Astrocyte of the spinal cord (primary cell): Measurements from ENCODE around the gene SMYD3.
"Not testable (repeated sequence)": the region's sequence is repeated elsewhere in the genome, so short reads cannot be mapped to it uniquely, and the experiment has no call there.

Experiments
- DNase-seq: peaks from one replicate; pipeline ENCODE4 v3.0.0; 2011; ENCODE audit warnings: low read depth, low spot score
- H3K4me3 ChIP-seq: 2 replicates; pipeline ENCODE4 v1.5.1; 2011; ENCODE audit warnings: low read depth, mild to moderate bottlenecking, low read length, moderate library complexity
- in situ Hi-C: cut with HindIII; loops from 2 replicates; pipeline ENCODE4 v1.10.0; 2017; ENCODE audit warnings: low sequenced_read_pairs
- TF ChIP-seq, protein P1 (sequence below): IDR thresholded peaks from 2 replicates; pipeline ENCODE4 v1.5.1; 2012; ENCODE audit warnings: low read depth, mild to moderate bottlenecking, low read length, inconsistent platforms

Gene SMYD3

DNA sequence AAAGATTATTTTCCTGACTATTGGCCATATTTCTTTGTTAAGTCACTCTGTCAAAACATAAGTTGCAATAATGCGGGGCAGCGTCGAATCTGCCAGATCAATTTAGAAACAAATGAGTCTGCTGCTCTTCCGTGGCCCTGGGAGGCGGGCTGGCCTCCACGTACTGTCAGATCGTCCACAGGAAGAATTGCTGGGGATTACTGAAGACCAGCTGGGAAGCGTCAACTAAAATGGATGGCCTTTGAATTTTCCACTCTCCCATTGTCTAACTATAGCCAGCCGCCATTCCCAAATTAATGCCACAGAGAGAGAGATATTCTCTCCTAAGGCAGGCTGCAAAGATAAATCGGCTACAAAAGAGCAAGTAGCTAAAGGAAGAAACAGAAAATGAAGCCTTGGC is 560.2 kb downstream of the SMYD3 start:
- H3K4me3 ChIP-seq, result no peak overlapping the region
- TF ChIP-seq, protein P1, sequence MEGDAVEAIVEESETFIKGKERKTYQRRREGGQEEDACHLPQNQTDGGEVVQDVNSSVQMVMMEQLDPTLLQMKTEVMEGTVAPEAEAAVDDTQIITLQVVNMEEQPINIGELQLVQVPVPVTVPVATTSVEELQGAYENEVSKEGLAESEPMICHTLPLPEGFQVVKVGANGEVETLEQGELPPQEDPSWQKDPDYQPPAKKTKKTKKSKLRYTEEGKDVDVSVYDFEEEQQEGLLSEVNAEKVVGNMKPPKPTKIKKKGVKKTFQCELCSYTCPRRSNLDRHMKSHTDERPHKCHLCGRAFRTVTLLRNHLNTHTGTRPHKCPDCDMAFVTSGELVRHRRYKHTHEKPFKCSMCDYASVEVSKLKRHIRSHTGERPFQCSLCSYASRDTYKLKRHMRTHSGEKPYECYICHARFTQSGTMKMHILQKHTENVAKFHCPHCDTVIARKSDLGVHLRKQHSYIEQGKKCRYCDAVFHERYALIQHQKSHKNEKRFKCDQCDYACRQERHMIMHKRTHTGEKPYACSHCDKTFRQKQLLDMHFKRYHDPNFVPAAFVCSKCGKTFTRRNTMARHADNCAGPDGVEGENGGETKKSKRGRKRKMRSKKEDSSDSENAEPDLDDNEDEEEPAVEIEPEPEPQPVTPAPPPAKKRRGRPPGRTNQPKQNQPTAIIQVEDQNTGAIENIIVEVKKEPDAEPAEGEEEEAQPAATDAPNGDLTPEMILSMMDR, result no peak
- no peak for DNase-seq
- in situ Hi-C loops, result no loop called here

DNA sequence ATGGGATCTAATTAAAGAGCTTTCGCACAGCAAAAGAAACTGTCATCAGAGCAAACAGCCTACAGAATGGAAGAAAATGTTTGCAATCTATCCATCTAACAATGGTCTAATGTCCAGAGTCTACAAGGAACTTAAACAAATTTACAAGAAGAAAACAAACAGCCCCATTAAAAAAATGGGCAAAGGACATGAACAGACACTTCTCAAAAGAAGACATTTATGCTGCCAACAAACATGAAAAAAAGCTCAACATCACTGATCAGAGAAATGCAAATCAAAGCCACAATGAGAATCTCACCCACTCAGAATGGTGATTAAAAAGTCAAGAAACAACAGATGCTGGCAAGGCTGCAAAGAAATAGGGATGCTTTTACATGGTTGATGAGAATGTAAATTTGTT is 561.9 kb downstream of the SMYD3 start:
- H3K4me3 ChIP-seq, in situ Hi-C loops, DNase-seq: not testable (repeated sequence)

DNA sequence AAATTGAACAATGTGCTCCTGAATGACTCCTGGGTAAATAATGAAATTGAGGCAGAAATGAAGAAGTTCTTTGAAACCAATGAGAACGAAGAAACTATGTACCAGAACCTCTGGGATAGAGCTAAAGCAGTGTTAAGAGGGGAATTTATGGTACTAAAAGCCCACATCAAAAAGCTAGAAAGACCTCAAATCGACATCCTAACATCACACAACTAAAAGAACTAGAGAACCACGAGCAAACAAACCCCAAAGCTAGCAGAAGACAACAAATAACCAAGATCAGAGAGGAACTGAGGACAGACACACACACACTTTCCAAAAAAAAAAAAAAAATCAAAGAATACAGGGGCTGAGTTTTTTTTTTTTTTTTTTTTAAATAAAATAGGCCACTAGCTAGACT is 564.2 kb downstream of the SMYD3 start:
- DNase-seq, result no peak
- in situ Hi-C loops, result no loop called here
- TF ChIP-seq, protein P1, result no peak
- no peak overlapping the region for H3K4me3 ChIP-seq

DNA sequence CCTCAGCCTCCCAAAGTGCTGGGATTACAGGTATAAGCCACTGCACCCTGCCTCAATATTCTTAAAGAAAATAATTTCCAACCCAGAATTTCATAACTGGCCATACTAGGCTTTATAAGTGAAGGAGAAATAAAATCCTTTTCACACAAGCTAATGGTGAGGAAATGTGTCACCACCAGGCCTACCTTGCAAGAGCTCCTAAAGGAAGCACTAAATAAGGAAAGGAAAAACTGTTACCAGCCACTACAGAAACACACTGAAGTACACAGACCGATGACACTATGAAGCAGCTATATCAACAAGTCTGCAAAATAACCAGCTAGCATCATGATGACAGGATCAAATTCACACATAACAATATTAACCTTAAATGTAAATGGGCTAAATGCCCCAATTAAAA is 565.3 kb downstream of the SMYD3 start:
- in situ Hi-C loops, H3K4me3 ChIP-seq, DNase-seq: not testable (repeated sequence)

GRCh38 chr1:245939756-245940345 is 567.2 kb downstream of the SMYD3 start:
- no peak overlapping the region for H3K4me3 ChIP-seq
- DNase-seq, result no peak
- TF ChIP-seq, protein P1, result no peak
- in situ Hi-C loops, result no loop called here

GRCh38 chr1:245938046-245938435 is 569.0 kb downstream of the SMYD3 start:
- no peak overlapping the region for H3K4me3 ChIP-seq
- TF ChIP-seq, protein P1, result no peak
- in situ Hi-C loops, result no loop called here
- no peak for DNase-seq

DNA sequence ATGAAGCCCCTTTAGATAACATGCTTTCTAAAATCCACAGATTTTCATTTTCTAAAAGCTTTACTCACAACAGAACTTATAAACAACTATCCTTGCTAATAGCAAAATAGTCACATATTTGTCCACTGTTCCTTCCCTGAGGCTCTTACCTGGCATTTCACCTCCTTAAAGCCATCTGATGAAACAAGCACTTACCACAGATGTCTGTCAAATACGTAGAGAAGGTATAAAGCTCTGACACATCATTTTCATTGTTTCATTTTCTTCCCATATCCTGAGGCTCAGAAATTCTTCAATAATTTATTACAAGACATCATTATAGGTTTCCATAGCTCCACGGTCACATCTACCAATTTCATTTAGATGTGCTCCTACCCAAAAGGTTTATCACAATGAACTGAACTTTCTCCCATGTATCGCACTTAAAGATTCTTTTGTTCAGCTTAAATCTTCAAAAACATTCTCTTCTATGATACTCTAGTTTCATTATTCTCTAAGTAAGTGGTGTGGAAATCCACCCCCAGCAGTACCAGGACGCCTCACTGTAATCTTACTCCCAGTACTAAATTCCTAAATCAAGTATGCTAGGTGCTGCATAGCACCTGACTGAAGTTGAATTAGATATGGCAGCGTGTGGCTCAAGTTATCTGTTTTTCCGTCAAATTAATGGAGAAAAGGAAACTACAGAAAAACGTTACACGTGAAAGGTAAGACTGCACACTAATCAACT is 569.6 kb downstream of the SMYD3 start:
- TF ChIP-seq, protein P1, result no peak
- in situ Hi-C loops, result no loop called here
- H3K4me3 ChIP-seq, result no peak overlapping the region
- DNase-seq, result no peak

DNA sequence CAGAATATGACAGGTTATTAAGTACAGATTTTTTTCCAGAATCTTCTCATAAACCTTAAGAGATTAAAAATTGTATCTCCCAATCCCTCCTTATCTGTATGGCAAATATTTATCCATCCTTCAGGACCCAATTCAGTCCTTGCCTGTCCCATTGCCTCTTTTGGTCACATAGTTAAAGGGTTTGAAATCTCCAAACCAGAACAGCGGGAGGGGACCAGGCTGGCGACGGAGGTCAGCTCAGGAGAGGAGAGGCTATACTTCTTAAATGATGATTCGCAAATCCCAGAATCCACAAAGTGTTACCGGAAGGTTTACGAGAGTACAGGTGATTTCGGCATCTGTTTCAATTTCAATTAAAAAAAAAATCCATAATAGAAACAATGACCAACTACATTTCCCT is 572.7 kb downstream of the SMYD3 start:
- TF ChIP-seq, protein P1, result no peak
- in situ Hi-C loops, result no loop called here
- DNase-seq, result no peak

More for the DNA sequence above, 572.7 kb downstream of the SMYD3 start:
- no peak overlapping the region for H3K4me3 ChIP-seq
